Liver (tissue), 10 donors: ENCODE data around the gene FMN1. TPM values are rescaled to one million over a fixed set of nuclear protein-coding genes. Genes with fewer than 3 reads are reported as not detected.

ENCODE experiments used
- DNase-seq: peaks from one replicate; pipeline ENCODE4 v3.0.0-alpha.2; 2017; ENCODE audit warnings: low spot score
- H3K27ac ChIP-seq, 2 donors: one replicate each; pipeline ENCODE4 v1.7.0; 2013; ENCODE audit warnings: inconsistent platforms in 2 of 2, low read length in 2 of 2, control low read depth in 1 of 2, low read depth in 1 of 2, mild to moderate bottlenecking in 1 of 2
- H3K27me3 ChIP-seq, 4 donors: one replicate each; pipeline versions ENCODE4 v1.6.1 to v1.7.0; 2013; ENCODE audit warnings: low read length in 3 of 4, inconsistent platforms in 1 of 4, mild to moderate bottlenecking in 1 of 4, moderate library complexity in 1 of 4; ENCODE audit not compliant: control insufficient read depth in 4 of 4, insufficient read depth in 4 of 4
- H3K36me3 ChIP-seq, 4 donors: one replicate each; pipeline versions ENCODE4 v1.6.1 to v1.7.0; 2013; ENCODE audit warnings: low read length in 3 of 4, mild to moderate bottlenecking in 3 of 4, low read depth in 1 of 4, moderate library complexity in 1 of 4; ENCODE audit not compliant: control insufficient read depth in 4 of 4, insufficient read depth in 3 of 4
- H3K4me1 ChIP-seq, 4 donors: one replicate each; pipeline versions ENCODE4 v1.6.1 to v1.7.0; 2013; ENCODE audit warnings: low read length in 3 of 4, mild to moderate bottlenecking in 3 of 4, moderate library complexity in 1 of 4; ENCODE audit not compliant: control insufficient read depth in 4 of 4, insufficient read depth in 4 of 4
- H3K4me3 ChIP-seq, 3 donors: one replicate each; pipeline versions ENCODE4 v1.6.1 to v1.7.0; 2013; ENCODE audit warnings: low read length in 3 of 3, control low read depth in 1 of 3, low read depth in 1 of 3, mild to moderate bottlenecking in 1 of 3
- H3K9ac ChIP-seq, 2 donors: one replicate each; pipeline ENCODE4 v1.7.0; 2013; ENCODE audit warnings: low read length in 2 of 2, mild to moderate bottlenecking in 2 of 2, moderate library complexity in 2 of 2, control low read depth in 1 of 2, low read depth in 1 of 2
- H3K9me3 ChIP-seq, 4 donors: one replicate each; pipeline versions ENCODE4 v1.6.1 to v1.7.0; 2013; ENCODE audit warnings: low read length in 3 of 4; ENCODE audit not compliant: control insufficient read depth in 4 of 4
- ATF3 ChIP-seq: IDR thresholded peaks from 2 replicates; pipeline ENCODE4 v1.6.1; 2016; ENCODE audit warnings: antibody characterized with exemption
- EGR1 ChIP-seq, 2 donors: IDR thresholded peaks; 2 replicates each; pipeline ENCODE4 v1.6.1; 2016 to 2018; ENCODE audit warnings: antibody characterized with exemption in 2 of 2, low read depth in 2 of 2
- FOXA1 ChIP-seq: IDR thresholded peaks from 2 replicates; pipeline ENCODE4 v1.6.1; 2016; ENCODE audit warnings: antibody characterized with exemption
- FOXA2 ChIP-seq: IDR thresholded peaks from 2 replicates; pipeline ENCODE4 v1.6.1; 2016; ENCODE audit warnings: antibody characterized with exemption
- GABPA ChIP-seq, 2 donors: IDR thresholded peaks in 1 of 2; conservative IDR thresholded peaks in 1 of 2; 2 replicates each; pipeline ENCODE4 v1.6.1; 2016; ENCODE audit warnings: antibody characterized with exemption in 2 of 2, mild to moderate bottlenecking in 1 of 2, moderate library complexity in 1 of 2
- HNF4A ChIP-seq, 2 donors: conservative IDR thresholded peaks; 2 replicates each; pipeline ENCODE4 v1.6.1; 2016; ENCODE audit warnings: antibody characterized with exemption in 2 of 2, mild to moderate bottlenecking in 2 of 2
- HNF4G ChIP-seq: IDR thresholded peaks from 2 replicates; pipeline ENCODE4 v1.6.1; 2016; ENCODE audit warnings: antibody characterized with exemption
- JUND ChIP-seq, 2 donors: IDR thresholded peaks; 2 replicates each; pipeline ENCODE4 v1.6.1; 2016; ENCODE audit warnings: antibody characterized with exemption in 2 of 2
- NR2F2 ChIP-seq: IDR thresholded peaks from 2 replicates; pipeline ENCODE4 v1.6.1; 2016; ENCODE audit warnings: antibody characterized with exemption
- RAD21 ChIP-seq, 2 donors: IDR thresholded peaks; 2 replicates each; pipeline ENCODE4 v1.6.1; 2016; ENCODE audit warnings: antibody characterized with exemption in 2 of 2, mild to moderate bottlenecking in 2 of 2
- RXRA ChIP-seq, 2 donors: IDR thresholded peaks; 2 replicates each; pipeline ENCODE4 v1.6.1; 2017 to 2018; ENCODE audit warnings: antibody characterized with exemption in 2 of 2, mild to moderate bottlenecking in 1 of 2
- SP1 ChIP-seq: IDR thresholded peaks from 2 replicates; pipeline ENCODE4 v1.6.1; 2018; ENCODE audit warnings: antibody characterized with exemption, mild to moderate bottlenecking
- TAF1 ChIP-seq: conservative IDR thresholded peaks from 2 replicates; pipeline ENCODE4 v1.6.1; 2016; ENCODE audit warnings: antibody characterized with exemption, mild to moderate bottlenecking
- YY1 ChIP-seq: IDR thresholded peaks from 2 replicates; pipeline ENCODE4 v1.6.1; 2016; ENCODE audit warnings: antibody characterized with exemption, mild to moderate bottlenecking
- ZBTB33 ChIP-seq: IDR thresholded peaks from 2 replicates; pipeline ENCODE4 v1.6.1; 2016; ENCODE audit warnings: antibody characterized with exemption
- WGBS: extraction: QIAGEN DNeasy Blood & Tissue Kit; methylation state at CpG from one replicate; pipeline ENCODE4 v1.1.7; 2013; 5-methylcytosine and 5-hydroxymethylcytosine counted together
- polyA plus RNA-seq, 2 donors: library from polyadenylated mRNA; stranded (reverse) in 1 of 2; unstranded in 1 of 2; fragments of 200-250 nt in 1 of 2; fragments of >200 nt in 1 of 2; fragmentation: Nextera tagmentation in 1 of 2; extraction: Ambion mirVana in 1 of 2; gene quantifications; one replicate each; pipeline versions ENCODE4 v1.2.1 to v1.2.3, GENCODE V29; 2013 to 2015
- small RNA-seq: library from RNA; depleted of rRNA; stranded (forward); fragments of <200 nt; gene quantifications from one replicate; pipeline ENCODE3, GENCODE V24; 2014
- total RNA-seq, 2 donors: library from RNA; depleted of rRNA; stranded (reverse); fragments of >200 nt; gene quantifications; one replicate each; pipeline ENCODE4 v1.2.3, GENCODE V29; 2014
- TF ChIP-seq, protein P1 (sequence below): IDR thresholded peaks from 2 replicates; pipeline ENCODE4 v1.6.1; 2016; ENCODE audit warnings: antibody characterized with exemption
- TF ChIP-seq, protein P2 (sequence below): IDR thresholded peaks from 2 replicates; pipeline ENCODE4 v1.6.1; 2016; ENCODE audit warnings: antibody characterized with exemption, mild to moderate bottlenecking
- TF ChIP-seq, protein P3 (sequence below): fragments of 150-350 bp; IDR thresholded peaks from 2 replicates; pipeline ENCODE4 v1.5.1; 2017; ENCODE audit warnings: improper control_type of control experiment, low read depth, low read length; ENCODE audit not compliant: missing input control
- donor health status: healthy.
- donor health status: healthy.
- donor health status: healthy.
- donor health status: healthy.
- donor health status: healthy.

Gene FMN1
- total and polyA plus RNA-seq, 4 donors: 0.21 to 5.4 (median 0.53) TPM

GRCh38 chr15:32716216-32716914 lies 478.1 kb downstream of the FMN1 start:
- Histone ChIP-seq H3K36me3 (no peaks in the 10 kb centered on the region), H3K4me1 (peaks cover 11 to 26% (median 21%) of the 10 kb centered on the region in 4 donors), H3K9ac (no peak overlapping the region), H3K27ac (no peak overlapping the region), H3K27me3 (peaks cover 0 to 20% (median 3%) of the 10 kb centered on the region in 4 donors), H3K4me3 (no peak overlapping the region), H3K9me3 (peaks cover 0 to 2% (median 0%) of the 10 kb centered on the region in 4 donors)
- 39% methylated on average over 13 of the region's 13 CpGs for WGBS
- DNase-seq: no peak
- TF ChIP-seq NR2F2 (no peak), JUND (IDR thresholded peaks at IDR 0.05) (no peak), FOXA1 (no peak), HNF4A (conservative IDR thresholded peaks at IDR 0.05) (no peak), EGR1 (IDR thresholded peaks at IDR 0.05; ENCODE audit: low read depth in 2 of 2) (no peak), GABPA (IDR thresholded peaks at IDR 0.05 in 1 of 2, conservative IDR thresholded peaks at IDR 0.05 in 1 of 2) (no peak), YY1 (no peak), RAD21 (IDR thresholded peaks at IDR 0.05) (no peak), ZBTB33 (no peak), TAF1 (no peak), RXRA (IDR thresholded peaks at IDR 0.05) (no peak), ATF3 (no peak), FOXA2 (no peak), HNF4G (no peak), SP1 (no peak)
- TF ChIP-seq, protein P1, sequence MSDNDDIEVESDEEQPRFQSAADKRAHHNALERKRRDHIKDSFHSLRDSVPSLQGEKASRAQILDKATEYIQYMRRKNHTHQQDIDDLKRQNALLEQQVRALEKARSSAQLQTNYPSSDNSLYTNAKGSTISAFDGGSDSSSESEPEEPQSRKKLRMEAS: no peak
- TF ChIP-seq, protein P2, sequence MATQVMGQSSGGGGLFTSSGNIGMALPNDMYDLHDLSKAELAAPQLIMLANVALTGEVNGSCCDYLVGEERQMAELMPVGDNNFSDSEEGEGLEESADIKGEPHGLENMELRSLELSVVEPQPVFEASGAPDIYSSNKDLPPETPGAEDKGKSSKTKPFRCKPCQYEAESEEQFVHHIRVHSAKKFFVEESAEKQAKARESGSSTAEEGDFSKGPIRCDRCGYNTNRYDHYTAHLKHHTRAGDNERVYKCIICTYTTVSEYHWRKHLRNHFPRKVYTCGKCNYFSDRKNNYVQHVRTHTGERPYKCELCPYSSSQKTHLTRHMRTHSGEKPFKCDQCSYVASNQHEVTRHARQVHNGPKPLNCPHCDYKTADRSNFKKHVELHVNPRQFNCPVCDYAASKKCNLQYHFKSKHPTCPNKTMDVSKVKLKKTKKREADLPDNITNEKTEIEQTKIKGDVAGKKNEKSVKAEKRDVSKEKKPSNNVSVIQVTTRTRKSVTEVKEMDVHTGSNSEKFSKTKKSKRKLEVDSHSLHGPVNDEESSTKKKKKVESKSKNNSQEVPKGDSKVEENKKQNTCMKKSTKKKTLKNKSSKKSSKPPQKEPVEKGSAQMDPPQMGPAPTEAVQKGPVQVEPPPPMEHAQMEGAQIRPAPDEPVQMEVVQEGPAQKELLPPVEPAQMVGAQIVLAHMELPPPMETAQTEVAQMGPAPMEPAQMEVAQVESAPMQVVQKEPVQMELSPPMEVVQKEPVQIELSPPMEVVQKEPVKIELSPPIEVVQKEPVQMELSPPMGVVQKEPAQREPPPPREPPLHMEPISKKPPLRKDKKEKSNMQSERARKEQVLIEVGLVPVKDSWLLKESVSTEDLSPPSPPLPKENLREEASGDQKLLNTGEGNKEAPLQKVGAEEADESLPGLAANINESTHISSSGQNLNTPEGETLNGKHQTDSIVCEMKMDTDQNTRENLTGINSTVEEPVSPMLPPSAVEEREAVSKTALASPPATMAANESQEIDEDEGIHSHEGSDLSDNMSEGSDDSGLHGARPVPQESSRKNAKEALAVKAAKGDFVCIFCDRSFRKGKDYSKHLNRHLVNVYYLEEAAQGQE: no peak
- TF ChIP-seq, protein P3, sequence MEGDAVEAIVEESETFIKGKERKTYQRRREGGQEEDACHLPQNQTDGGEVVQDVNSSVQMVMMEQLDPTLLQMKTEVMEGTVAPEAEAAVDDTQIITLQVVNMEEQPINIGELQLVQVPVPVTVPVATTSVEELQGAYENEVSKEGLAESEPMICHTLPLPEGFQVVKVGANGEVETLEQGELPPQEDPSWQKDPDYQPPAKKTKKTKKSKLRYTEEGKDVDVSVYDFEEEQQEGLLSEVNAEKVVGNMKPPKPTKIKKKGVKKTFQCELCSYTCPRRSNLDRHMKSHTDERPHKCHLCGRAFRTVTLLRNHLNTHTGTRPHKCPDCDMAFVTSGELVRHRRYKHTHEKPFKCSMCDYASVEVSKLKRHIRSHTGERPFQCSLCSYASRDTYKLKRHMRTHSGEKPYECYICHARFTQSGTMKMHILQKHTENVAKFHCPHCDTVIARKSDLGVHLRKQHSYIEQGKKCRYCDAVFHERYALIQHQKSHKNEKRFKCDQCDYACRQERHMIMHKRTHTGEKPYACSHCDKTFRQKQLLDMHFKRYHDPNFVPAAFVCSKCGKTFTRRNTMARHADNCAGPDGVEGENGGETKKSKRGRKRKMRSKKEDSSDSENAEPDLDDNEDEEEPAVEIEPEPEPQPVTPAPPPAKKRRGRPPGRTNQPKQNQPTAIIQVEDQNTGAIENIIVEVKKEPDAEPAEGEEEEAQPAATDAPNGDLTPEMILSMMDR: no peak

Small RNA genes within 50 kb of the gene (small RNA-seq; reads per million reads assigned to genes)
- gene RF00591: not detected

Other genes starting within 250 kb of the FMN1 start
- 1 to 10 TPM in 1 of 2 donors, under 1 TPM in 1; 0.08 to 1.1 TPM for gene RYR3, start 116.3 kb upstream of the FMN1 start, total RNA-seq
- under 1 TPM; 0.01 to 0.35 TPM for gene RYR3, start 116.3 kb upstream of the FMN1 start, polyA plus RNA-seq